Endothelial cell of umbilical vein (primary cell): ENCODE results near the gene IGSF3. TPM values are rescaled to one million over a fixed set of nuclear protein-coding genes. Genes with fewer than 3 reads are reported as not detected.

Experiments used
- BruUV-seq: library from RNA; stranded (reverse); fragments of 400-500 nt; replicated peaks from 2 replicates; lab custom pipeline; 2021; lab: Mats Ljungman, UMichigan
- CTCF ChIA-PET: fragments of 300-600, 350-600 bp; sonication (Branson Sonifier 250); formaldehyde crosslinking; loops from one replicate; lab custom pipeline; 2021; ENCODE audit warnings: antibody characterized with exemption, inconsistent platforms; lab: Charles Lee
- POLR2A ChIA-PET: fragments of 300-600, 350-600 bp; sonication (Branson Sonifier 250); formaldehyde crosslinking; loops from one replicate; lab custom pipeline; 2021; ENCODE audit warnings: antibody characterized with exemption, inconsistent platforms; lab: Charles Lee
- DNase-seq: peaks from one replicate; pipeline ENCODE4 v3.0.0-alpha.2; 2011; ENCODE audit warnings: low read depth, low spot score
- FAIRE-seq: peaks from 2 replicates; lab custom pipeline; 2011; peaks lifted over from hg19 to GRCh38; lab: Jason Lieb, UNC
- H2AFZ ChIP-seq: 2 replicates; pipeline ENCODE4 v1.6.0; 2012; ENCODE audit warnings: low read depth, low read length, control low read depth, inconsistent platforms
- H3K27ac ChIP-seq: 2 replicates; pipeline ENCODE4 v1.5.1; 2011; ENCODE audit warnings: low read depth, mild to moderate bottlenecking, control low read depth, low read length, moderate library complexity; ENCODE audit not compliant: insufficient read depth
- H3K27me3 ChIP-seq, 2 experiments: 2 replicates each; pipeline versions ENCODE4 v1.6.0 to v1.6.1; 2011; ENCODE audit warnings: low read length in 2 of 2, mixed read lengths in 1 of 2; ENCODE audit not compliant: control insufficient read depth in 2 of 2, insufficient read depth in 2 of 2
- H3K36me3 ChIP-seq, 2 experiments: 2 replicates in 1 of 2; 3 replicates in 1 of 2; pipeline ENCODE4 v1.5.1; 2011; ENCODE audit warnings: low read length in 2 of 2, mild to moderate bottlenecking in 1 of 2, moderate library complexity in 1 of 2; ENCODE audit not compliant: control insufficient read depth in 2 of 2, insufficient read depth in 2 of 2; ENCODE audit errors: extremely low read depth in 1 of 2
- H3K4me1 ChIP-seq: 3 replicates; pipeline ENCODE4 v1.5.1; 2011; ENCODE audit warnings: mild to moderate bottlenecking, low read length; ENCODE audit not compliant: control insufficient read depth, insufficient read depth; ENCODE audit errors: extremely low read depth
- H3K4me2 ChIP-seq: 2 replicates; pipeline ENCODE4 v1.6.1; 2011; ENCODE audit warnings: low read length, control low read depth, mixed read lengths; ENCODE audit not compliant: insufficient read depth
- H3K4me3 ChIP-seq, 3 experiments: fragments of 200-600 bp in 1 of 3; sonication (generic), shearing (Covaris generic) in 1 of 3; replicated peaks in 1 of 3; 2 replicates each; pipeline ENCODE4 v1.5.1; 2011 to 2016; ENCODE audit warnings: control low read depth in 3 of 3, low read length in 3 of 3, mild to moderate bottlenecking in 2 of 3, inconsistent platforms in 1 of 3, low read depth in 1 of 3, moderate library complexity in 1 of 3; ENCODE audit not compliant: insufficient read depth in 1 of 3
- H3K79me2 ChIP-seq: 2 replicates; pipeline ENCODE4 v1.6.0; 2012; ENCODE audit warnings: low read length, inconsistent platforms; ENCODE audit not compliant: control insufficient read depth, insufficient read depth
- H3K9ac ChIP-seq: replicated peaks from 2 replicates; pipeline ENCODE3; 2011; ENCODE audit warnings: low read length, control low read depth; ENCODE audit not compliant: insufficient read depth; ENCODE audit errors: extremely low read depth
- H3K9me1 ChIP-seq: replicated peaks from 3 replicates; pipeline ENCODE4 v1.6.0; 2011; ENCODE audit warnings: mild to moderate bottlenecking, low read length; ENCODE audit not compliant: control insufficient read depth, insufficient read depth; ENCODE audit errors: extremely low read depth
- H3K9me3 ChIP-seq: replicated peaks from 2 replicates; pipeline ENCODE4 v1.5.1; 2012; ENCODE audit warnings: low read length, inconsistent platforms; ENCODE audit not compliant: control insufficient read depth, insufficient read depth
- H4K20me1 ChIP-seq: replicated peaks from 2 replicates; pipeline ENCODE3; 2011; ENCODE audit warnings: mild to moderate bottlenecking, low read length; ENCODE audit not compliant: control insufficient read depth, insufficient read depth; ENCODE audit errors: extremely low read depth
- FOS ChIP-seq: IDR thresholded peaks from 2 replicates; pipeline ENCODE4 v1.6.1; 2011; ENCODE audit warnings: mild to moderate bottlenecking, low read length, moderate library complexity, borderline replicate concordance; ENCODE audit not compliant: insufficient read depth
- GATA2 ChIP-seq: IDR thresholded peaks from 2 replicates; pipeline ENCODE4 v1.7.0; 2011; ENCODE audit warnings: low read depth, mild to moderate bottlenecking, moderate library complexity, mixed read lengths, low read length; ENCODE audit not compliant: insufficient read length, insufficient read depth
- JUN ChIP-seq: IDR thresholded peaks from 2 replicates; pipeline ENCODE4 v1.6.1; 2011; ENCODE audit warnings: borderline replicate concordance, low read depth; ENCODE audit not compliant: insufficient read length, insufficient read depth
- MAX ChIP-seq: IDR thresholded peaks from 2 replicates; pipeline ENCODE4 v1.6.1; 2011; ENCODE audit not compliant: insufficient read depth, insufficient read length
- POLR2AphosphoS5 ChIP-seq: IDR thresholded peaks from 2 replicates; pipeline ENCODE4 v1.6.1; 2012; ENCODE audit warnings: low read depth, mild to moderate bottlenecking, control low read depth, low read length, moderate library complexity; ENCODE audit not compliant: insufficient read depth
- dilution Hi-C: fragments of 300-500 bp; cut with MboI; formaldehyde crosslinking; loops from one replicate; pipeline ENCODE4 v1.15.0; 2019; ENCODE audit warnings: low sequenced_read_pairs; ENCODE audit not compliant: extremely low pct_ligation_motif_present
- intact Hi-C: fragments of 100-400 bp; cut with micrococcal nuclease; formaldehyde crosslinking; loops from one replicate; pipeline ENCODE4 v1.10.0; 2022
- polyA plus RNA-seq, 4 experiments: library from polyadenylated mRNA; depleted of rRNA in 3 of 4; stranded (reverse) in 3 of 4; unstranded in 1 of 4; fragments of >200 nt; gene quantifications; 2 replicates each; pipeline versions ENCODE4 v1.2.1 to v1.2.3, GENCODE V29; 2011 to 2012; ENCODE audit warnings: missing spikeins in 1 of 4
- total RNA-seq: library from RNA; stranded (reverse); gene quantifications from 2 replicates; pipeline ENCODE4 v1.2.3, GENCODE V29; 2021
- TF ChIP-seq, protein P1 (sequence below), 2 donors: IDR thresholded peaks; 1 replicate in 1 of 2; 2 replicates in 1 of 2; pipeline ENCODE4 v1.5.1; 2011; ENCODE audit warnings: low read length in 2 of 2, mild to moderate bottlenecking in 2 of 2, moderate library complexity in 2 of 2, control low read depth in 1 of 2, inconsistent platforms in 1 of 2, low read depth in 1 of 2; ENCODE audit not compliant: insufficient read depth in 1 of 2; ENCODE audit errors: extremely low read depth in 1 of 2

Gene IGSF3
- total and polyA plus RNA-seq, 2 donors (not counting 3 experiments of a cell fraction or from before 2014, with no cell fraction given), result 0.63 to 2.2 TPM

GRCh38 chr1:116692879-116693278 lies 25.3 kb upstream of the IGSF3 start:
- ChIA-PET POLR2A (no interaction called here), CTCF (no interaction called here)
- H4K20me1 ChIP-seq, result no peaks in the 10 kb centered on the region
- FAIRE-seq (no peak), DNase-seq (no peak)
- intact Hi-C loops, result no loop called here
- H3K27ac ChIP-seq, result no peak overlapping the region
- TF ChIP-seq FOS (no peak), MAX (no peak), JUN (no peak), GATA2 (no peak), POLR2AphosphoS5 (no peak)
- TF ChIP-seq, protein P1, sequence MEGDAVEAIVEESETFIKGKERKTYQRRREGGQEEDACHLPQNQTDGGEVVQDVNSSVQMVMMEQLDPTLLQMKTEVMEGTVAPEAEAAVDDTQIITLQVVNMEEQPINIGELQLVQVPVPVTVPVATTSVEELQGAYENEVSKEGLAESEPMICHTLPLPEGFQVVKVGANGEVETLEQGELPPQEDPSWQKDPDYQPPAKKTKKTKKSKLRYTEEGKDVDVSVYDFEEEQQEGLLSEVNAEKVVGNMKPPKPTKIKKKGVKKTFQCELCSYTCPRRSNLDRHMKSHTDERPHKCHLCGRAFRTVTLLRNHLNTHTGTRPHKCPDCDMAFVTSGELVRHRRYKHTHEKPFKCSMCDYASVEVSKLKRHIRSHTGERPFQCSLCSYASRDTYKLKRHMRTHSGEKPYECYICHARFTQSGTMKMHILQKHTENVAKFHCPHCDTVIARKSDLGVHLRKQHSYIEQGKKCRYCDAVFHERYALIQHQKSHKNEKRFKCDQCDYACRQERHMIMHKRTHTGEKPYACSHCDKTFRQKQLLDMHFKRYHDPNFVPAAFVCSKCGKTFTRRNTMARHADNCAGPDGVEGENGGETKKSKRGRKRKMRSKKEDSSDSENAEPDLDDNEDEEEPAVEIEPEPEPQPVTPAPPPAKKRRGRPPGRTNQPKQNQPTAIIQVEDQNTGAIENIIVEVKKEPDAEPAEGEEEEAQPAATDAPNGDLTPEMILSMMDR (IDR thresholded peaks at IDR 0.05; ENCODE audit: extremely low read depth in 1 of 2, insufficient read depth in 1 of 2, low read depth in 1 of 2, low read length in 2 of 2), result no peak
- H3K9me1 ChIP-seq, result no peaks in the 10 kb centered on the region
- dilution Hi-C loops, result no loop called here
- no peak overlapping the region for H3K4me3 ChIP-seq
- no peaks in the 10 kb centered on the region for H3K9me3 ChIP-seq
- no peaks in the 10 kb centered on the region for H3K27me3 ChIP-seq
- no peak overlapping the region for H2AFZ ChIP-seq
- H3K4me1 ChIP-seq, result no peaks in the 10 kb centered on the region
- H3K9ac ChIP-seq, result no peak overlapping the region
- H3K36me3 ChIP-seq, result no peaks in the 10 kb centered on the region
- no TSS peak for BruUV-seq
- H3K4me2 ChIP-seq, result no peak overlapping the region
- H3K79me2 ChIP-seq, result no peaks in the 10 kb centered on the region
